GM12878 (cell line): Measurements from ENCODE around the gene FGD3. TPM values are rescaled to one million over a fixed set of nuclear protein-coding genes. Genes with fewer than 3 reads are reported as not detected.

ENCODE experiments used
- ATAC-seq: fragments of 200-7000 bp; cut with Tn5 transposase; 3 replicates; pipeline ENCODE4 v1.9.1; 2020; ENCODE audit warnings: mild to moderate bottlenecking, moderate library complexity
- BruUV-seq: library from RNA; stranded (reverse); fragments of 400-500 nt; replicated peaks from 2 replicates; lab custom pipeline; 2021; lab: Mats Ljungman, UMichigan
- CTCF ChIA-PET: fragments of 300-600 bp; sonication (Branson Sonifier 250); formaldehyde crosslinking; extraction: SDS; loops from one replicate; lab custom pipeline; 2021; ENCODE audit warnings: inconsistent platforms; lab: Yijun Ruan, JAX
- POLR2A ChIA-PET: fragments of 350-600 bp; formaldehyde crosslinking; extraction: SDS; loops from one replicate; lab custom pipeline; 2021; ENCODE audit warnings: inconsistent platforms; lab: Charles Lee
- RAD21 ChIA-PET: fragments of 300-600 bp; sonication (Branson Sonifier 250); formaldehyde crosslinking; loops from one replicate; lab custom pipeline; 2023; ENCODE audit warnings: antibody characterized with exemption; ENCODE audit not compliant: unreplicated experiment; lab: Charles Lee
- SMC1A ChIA-PET: fragments of 300-600 bp; sonication (Branson Sonifier 250); formaldehyde crosslinking; loops from one replicate; lab custom pipeline; 2023; ENCODE audit not compliant: unreplicated experiment, uncharacterized antibody; lab: Charles Lee
- DNase-seq: peaks from one replicate; pipeline ENCODE4 v3.0.0-alpha.2; 2011; ENCODE audit warnings: low read depth, low spot score
- FAIRE-seq: peaks from 3 replicates; lab custom pipeline; 2011; peaks lifted over from hg19 to GRCh38; lab: Jason Lieb, UNC
- H2AFZ ChIP-seq: 2 replicates; pipeline ENCODE4 v1.6.0; 2011; ENCODE audit warnings: low read depth, low read length, control low read depth; ENCODE audit not compliant: control insufficient read depth
- H3K27ac ChIP-seq: 2 replicates; pipeline ENCODE4 v1.5.1; 2011; ENCODE audit warnings: control low read depth; ENCODE audit not compliant: control insufficient read depth, insufficient read depth
- H3K27me3 ChIP-seq, 2 experiments: replicated peaks in 1 of 2; 2 replicates each; pipeline versions ENCODE4 v1.6.0 to v1.6.1; 2011; ENCODE audit warnings: low read length in 1 of 2; ENCODE audit not compliant: control insufficient read depth in 2 of 2, insufficient read depth in 2 of 2
- H3K36me3 ChIP-seq, 2 experiments: 2 replicates each; pipeline ENCODE4 v1.5.1; 2011; ENCODE audit warnings: low read length in 1 of 2; ENCODE audit not compliant: control insufficient read depth in 2 of 2, insufficient read depth in 2 of 2
- H3K4me1 ChIP-seq: 2 replicates; pipeline ENCODE4 v1.6.1; 2011; ENCODE audit warnings: mild to moderate bottlenecking, low read length, moderate library complexity, mixed read lengths; ENCODE audit not compliant: control insufficient read depth, insufficient read depth
- H3K4me2 ChIP-seq: 2 replicates; pipeline ENCODE4 v1.6.0; 2011; ENCODE audit warnings: control low read depth; ENCODE audit not compliant: control insufficient read depth, insufficient read depth
- H3K4me3 ChIP-seq: fragments of 200-600 bp; sonication (generic); 2 replicates; pipeline ENCODE4 v1.5.1; 2016
- H3K79me2 ChIP-seq: 2 replicates; pipeline ENCODE4 v1.6.0; 2011; ENCODE audit warnings: low read length; ENCODE audit not compliant: control insufficient read depth, insufficient read depth
- H3K9ac ChIP-seq: 2 replicates; pipeline ENCODE4 v1.8.0; 2011; ENCODE audit warnings: low read length, control low read depth, mixed read lengths; ENCODE audit not compliant: control insufficient read depth, insufficient read depth
- H3K9me3 ChIP-seq: replicated peaks from 3 replicates; pipeline ENCODE4 v1.5.1; 2011; ENCODE audit warnings: mild to moderate bottlenecking, low read length; ENCODE audit not compliant: control insufficient read depth, insufficient read depth
- H4K20me1 ChIP-seq: 2 replicates; pipeline ENCODE4 v1.6.0; 2011; ENCODE audit not compliant: control insufficient read depth, insufficient read depth
- EGR1 ChIP-seq, 2 experiments: IDR thresholded peaks; 1 replicate in 1 of 2; 2 replicates in 1 of 2; pipeline ENCODE4 v1.6.1; 2011 to 2012; ENCODE audit warnings: low read depth in 2 of 2, low read length in 2 of 2, borderline replicate concordance in 1 of 2, mild to moderate bottlenecking in 1 of 2, moderate library complexity in 1 of 2
- FOXK2 ChIP-seq: fragments of 450-650 bp; IDR thresholded peaks from 2 replicates; pipeline ENCODE4 v1.6.1; 2017; ENCODE audit warnings: mild to moderate bottlenecking, moderate library complexity
- KDM1A ChIP-seq: fragments of 200-600 bp; sonication (generic); IDR thresholded peaks from 2 replicates; pipeline ENCODE4 v1.6.1; 2016; ENCODE audit warnings: borderline replicate concordance
- RBBP5 ChIP-seq: fragments of 200-600 bp; sonication (generic); conservative IDR thresholded peaks from 2 replicates; pipeline ENCODE4 v1.6.1; 2016
- SMAD1 ChIP-seq: fragments of 450-650 bp; IDR thresholded peaks from 2 replicates; pipeline ENCODE4 v1.6.1; 2018; ENCODE audit warnings: mild to moderate bottlenecking, low read depth; ENCODE audit not compliant: partially characterized antibody
- SREBF2 ChIP-seq: IDR thresholded peaks from 2 replicates; pipeline ENCODE4 v1.6.1; 2012; ENCODE audit warnings: mild to moderate bottlenecking, low read length
- TAF1 ChIP-seq: IDR thresholded peaks from 2 replicates; pipeline ENCODE4 v1.6.1; 2011; ENCODE audit warnings: mild to moderate bottlenecking, low read depth, low read length, borderline replicate concordance
- TCF12 ChIP-seq: IDR thresholded peaks from 2 replicates; pipeline ENCODE4 v1.6.1; 2011; ENCODE audit warnings: low read depth, mild to moderate bottlenecking, low read length
- WRNIP1 ChIP-seq: IDR thresholded peaks from 2 replicates; pipeline ENCODE4 v1.6.1; 2011; ENCODE audit warnings: low read depth, low read length, improper control_type of control experiment, borderline replicate concordance
- WGBS: methylation state at CpG from one replicate; pipeline ENCODE4 v1.1.6; 2016; ENCODE audit warnings: low lambda C conversion rate; ENCODE audit not compliant: insufficient replicate concordance, insufficient coverage; ENCODE audit errors: missing lambda C conversion rate; 5-methylcytosine and 5-hydroxymethylcytosine counted together
- in situ Hi-C: fragments of 300-500 bp; cut with MboI; formaldehyde crosslinking; loops from 9 replicates; pipeline ENCODE4 v1.14.3; 2018; ENCODE audit warnings: mixed read lengths
- intact Hi-C: fragments of 100-400 bp; cut with micrococcal nuclease; formaldehyde crosslinking; loops from one replicate; pipeline ENCODE4 v1.14.2; 2022; ENCODE audit not compliant: unreplicated experiment
- polyA plus RNA-seq, 11 experiments: library from polyadenylated mRNA; depleted of rRNA in 4 of 11; unstranded in 6 of 11; stranded (reverse) in 5 of 11; fragments of >200 nt; fragmentation: Nextera tagmentation in 4 of 11; fragmentation: Illumina TruSeq in 1 of 11; extraction: Ambion mirVana in 4 of 11; extraction: Trizol in 1 of 11; gene quantifications; 1 replicate in 1 of 11; 2 replicates in 10 of 11; pipeline versions ENCODE4 v1.2.1 to v1.2.3, GENCODE V29; 2011 to 2016; ENCODE audit warnings: inconsistent platforms in 2 of 11, missing spikeins in 2 of 11, low read depth in 1 of 11
- total RNA-seq, 4 experiments: library from RNA; depleted of rRNA in 3 of 4; stranded (reverse); fragments of >200 nt in 3 of 4; fragmentation: Illumina TruSeq in 1 of 4; extraction: Trizol in 1 of 4; gene quantifications; 2 replicates each; pipeline versions ENCODE4 v1.2.1 to v1.2.3, GENCODE V29; 2013 to 2021
- TF ChIP-seq, protein P1 (sequence below): IDR thresholded peaks from 2 replicates; pipeline ENCODE4 v1.6.1; 2011; ENCODE audit warnings: borderline replicate concordance, low read depth, mild to moderate bottlenecking, moderate library complexity, low read length; ENCODE audit not compliant: insufficient read depth, poor library complexity, severe bottlenecking
- TF ChIP-seq, protein P2 (sequence below): fragments of 450-650 bp; IDR thresholded peaks from 2 replicates; pipeline ENCODE4 v1.6.1; 2016; ENCODE audit warnings: mild to moderate bottlenecking, moderate library complexity, borderline replicate concordance
- TF ChIP-seq, protein P3 (sequence below): fragments of 150-350 bp; IDR thresholded peaks from 2 replicates; pipeline ENCODE4 v1.6.1; 2016; ENCODE audit warnings: low read depth, low read length

Gene FGD3
- total and polyA plus RNA-seq, 10 of the 15 experiments (the other 5 are each of a cell fraction or from before 2014, with no cell fraction given): 0.26 to 18.1 (median 12.4) TPM

DNA sequence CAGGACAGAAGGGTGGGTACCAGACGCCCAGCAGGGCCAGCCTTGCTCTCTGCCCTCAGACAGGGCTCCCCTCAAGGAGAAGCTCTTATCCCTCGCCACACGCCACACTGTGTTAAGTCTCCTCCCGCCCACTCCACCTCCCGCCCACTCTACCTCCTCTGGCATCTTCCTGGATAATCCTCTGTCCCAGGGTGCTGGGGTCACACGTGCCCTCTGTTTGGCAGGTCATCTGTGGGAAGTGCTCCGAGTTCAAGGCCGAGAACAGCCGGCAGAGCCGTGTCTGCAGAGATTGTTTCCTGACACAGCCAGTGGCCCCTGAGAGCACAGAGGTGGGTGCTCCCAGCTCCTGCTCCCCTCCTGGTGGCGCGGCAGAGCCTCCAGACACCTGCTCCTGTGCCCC lies 85.2 kb downstream of the FGD3 start:
- SMC1A ChIA-PET: no interaction called here
- CTCF ChIA-PET: interaction anchor here (1.3 to 1.4 kb wide), 2 partner anchors 76 to 78 kb away, joined by 3 read pairs; no protein-coding TSS in a partner anchor
- no peak overlapping the region for H3K27ac ChIP-seq
- H3K27me3 ChIP-seq: no peaks in the 10 kb centered on the region
- BruUV-seq: no TSS peak
- peaks cover 0 to 6% of the 10 kb centered on the region in 2 experiments for H3K36me3 ChIP-seq
- H3K4me1 ChIP-seq: peaks cover 20% of the 10 kb centered on the region
- ATAC-seq: no peak
- no peak for DNase-seq
- no peaks in the 10 kb centered on the region for H3K79me2 ChIP-seq
- WGBS: 89% methylated on average over 11 of the region's 12 CpGs
- intact Hi-C loops: no loop called here
- no peak overlapping the region for H2AFZ ChIP-seq
- H3K9me3 ChIP-seq: no peaks in the 10 kb centered on the region
- H3K9ac ChIP-seq: no peak overlapping the region
- no peak for TF ChIP-seq SREBF2
- TF ChIP-seq, protein P1, sequence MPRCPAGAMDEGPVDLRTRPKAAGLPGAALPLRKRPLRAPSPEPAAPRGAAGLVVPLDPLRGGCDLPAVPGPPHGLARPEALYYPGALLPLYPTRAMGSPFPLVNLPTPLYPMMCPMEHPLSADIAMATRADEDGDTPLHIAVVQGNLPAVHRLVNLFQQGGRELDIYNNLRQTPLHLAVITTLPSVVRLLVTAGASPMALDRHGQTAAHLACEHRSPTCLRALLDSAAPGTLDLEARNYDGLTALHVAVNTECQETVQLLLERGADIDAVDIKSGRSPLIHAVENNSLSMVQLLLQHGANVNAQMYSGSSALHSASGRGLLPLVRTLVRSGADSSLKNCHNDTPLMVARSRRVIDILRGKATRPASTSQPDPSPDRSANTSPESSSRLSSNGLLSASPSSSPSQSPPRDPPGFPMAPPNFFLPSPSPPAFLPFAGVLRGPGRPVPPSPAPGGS: no peak
- no peak for TF ChIP-seq FOXK2
- no peak for TF ChIP-seq KDM1A
- no peak for TF ChIP-seq TCF12
- no peak for TF ChIP-seq SMAD1
- TF ChIP-seq WRNIP1: no peak
- no peak for TF ChIP-seq TAF1
- TF ChIP-seq, protein P2, sequence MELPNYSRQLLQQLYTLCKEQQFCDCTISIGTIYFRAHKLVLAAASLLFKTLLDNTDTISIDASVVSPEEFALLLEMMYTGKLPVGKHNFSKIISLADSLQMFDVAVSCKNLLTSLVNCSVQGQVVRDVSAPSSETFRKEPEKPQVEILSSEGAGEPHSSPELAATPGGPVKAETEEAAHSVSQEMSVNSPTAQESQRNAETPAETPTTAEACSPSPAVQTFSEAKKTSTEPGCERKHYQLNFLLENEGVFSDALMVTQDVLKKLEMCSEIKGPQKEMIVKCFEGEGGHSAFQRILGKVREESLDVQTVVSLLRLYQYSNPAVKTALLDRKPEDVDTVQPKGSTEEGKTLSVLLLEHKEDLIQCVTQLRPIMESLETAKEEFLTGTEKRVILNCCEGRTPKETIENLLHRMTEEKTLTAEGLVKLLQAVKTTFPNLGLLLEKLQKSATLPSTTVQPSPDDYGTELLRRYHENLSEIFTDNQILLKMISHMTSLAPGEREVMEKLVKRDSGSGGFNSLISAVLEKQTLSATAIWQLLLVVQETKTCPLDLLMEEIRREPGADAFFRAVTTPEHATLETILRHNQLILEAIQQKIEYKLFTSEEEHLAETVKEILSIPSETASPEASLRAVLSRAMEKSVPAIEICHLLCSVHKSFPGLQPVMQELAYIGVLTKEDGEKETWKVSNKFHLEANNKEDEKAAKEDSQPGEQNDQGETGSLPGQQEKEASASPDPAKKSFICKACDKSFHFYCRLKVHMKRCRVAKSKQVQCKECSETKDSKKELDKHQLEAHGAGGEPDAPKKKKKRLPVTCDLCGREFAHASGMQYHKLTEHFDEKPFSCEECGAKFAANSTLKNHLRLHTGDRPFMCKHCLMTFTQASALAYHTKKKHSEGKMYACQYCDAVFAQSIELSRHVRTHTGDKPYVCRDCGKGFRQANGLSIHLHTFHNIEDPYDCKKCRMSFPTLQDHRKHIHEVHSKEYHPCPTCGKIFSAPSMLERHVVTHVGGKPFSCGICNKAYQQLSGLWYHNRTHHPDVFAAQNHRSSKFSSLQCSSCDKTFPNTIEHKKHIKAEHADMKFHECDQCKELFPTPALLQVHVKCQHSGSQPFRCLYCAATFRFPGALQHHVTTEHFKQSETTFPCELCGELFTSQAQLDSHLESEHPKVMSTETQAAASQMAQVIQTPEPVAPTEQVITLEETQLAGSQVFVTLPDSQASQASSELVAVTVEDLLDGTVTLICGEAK: no peak
- TF ChIP-seq, protein P3, sequence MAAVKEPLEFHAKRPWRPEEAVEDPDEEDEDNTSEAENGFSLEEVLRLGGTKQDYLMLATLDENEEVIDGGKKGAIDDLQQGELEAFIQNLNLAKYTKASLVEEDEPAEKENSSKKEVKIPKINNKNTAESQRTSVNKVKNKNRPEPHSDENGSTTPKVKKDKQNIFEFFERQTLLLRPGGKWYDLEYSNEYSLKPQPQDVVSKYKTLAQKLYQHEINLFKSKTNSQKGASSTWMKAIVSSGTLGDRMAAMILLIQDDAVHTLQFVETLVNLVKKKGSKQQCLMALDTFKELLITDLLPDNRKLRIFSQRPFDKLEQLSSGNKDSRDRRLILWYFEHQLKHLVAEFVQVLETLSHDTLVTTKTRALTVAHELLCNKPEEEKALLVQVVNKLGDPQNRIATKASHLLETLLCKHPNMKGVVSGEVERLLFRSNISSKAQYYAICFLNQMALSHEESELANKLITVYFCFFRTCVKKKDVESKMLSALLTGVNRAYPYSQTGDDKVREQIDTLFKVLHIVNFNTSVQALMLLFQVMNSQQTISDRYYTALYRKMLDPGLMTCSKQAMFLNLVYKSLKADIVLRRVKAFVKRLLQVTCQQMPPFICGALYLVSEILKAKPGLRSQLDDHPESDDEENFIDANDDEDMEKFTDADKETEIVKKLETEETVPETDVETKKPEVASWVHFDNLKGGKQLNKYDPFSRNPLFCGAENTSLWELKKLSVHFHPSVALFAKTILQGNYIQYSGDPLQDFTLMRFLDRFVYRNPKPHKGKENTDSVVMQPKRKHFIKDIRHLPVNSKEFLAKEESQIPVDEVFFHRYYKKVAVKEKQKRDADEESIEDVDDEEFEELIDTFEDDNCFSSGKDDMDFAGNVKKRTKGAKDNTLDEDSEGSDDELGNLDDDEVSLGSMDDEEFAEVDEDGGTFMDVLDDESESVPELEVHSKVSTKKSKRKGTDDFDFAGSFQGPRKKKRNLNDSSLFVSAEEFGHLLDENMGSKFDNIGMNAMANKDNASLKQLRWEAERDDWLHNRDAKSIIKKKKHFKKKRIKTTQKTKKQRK: no peak
- no peak for TF ChIP-seq RBBP5
- TF ChIP-seq EGR1 (IDR thresholded peaks at IDR 0.05; ENCODE audit: borderline replicate concordance in 1 of 2, low read depth in 2 of 2, low read length in 2 of 2): no peak
- TF ChIP-seq, all 136 proteins: peak for 0
- ChIA-PET POLR2A (interaction anchor here (1.2 kb wide), 1 partner anchor 57 kb away, joined by 3 read pairs; no protein-coding TSS in a partner anchor), RAD21 (interaction anchor here (1.7 kb wide), 1 partner anchor 28 kb away, joined by 6 read pairs; no protein-coding TSS in a partner anchor)
- H3K4me3 ChIP-seq: no peak overlapping the region
- in situ Hi-C loops: no loop called here
- no peak overlapping the region for H3K4me2 ChIP-seq
- no peaks in the 10 kb centered on the region for H4K20me1 ChIP-seq
- FAIRE-seq: no peak
